ENCODE results near the gene SNRPN. TPM values are rescaled to one million over a fixed set of nuclear protein-coding genes. Genes with fewer than 3 reads are reported as not detected.

The SNRPN gene
- total RNA-seq, 1 experiment from 2014 or later: 900 TPM

DNA sequence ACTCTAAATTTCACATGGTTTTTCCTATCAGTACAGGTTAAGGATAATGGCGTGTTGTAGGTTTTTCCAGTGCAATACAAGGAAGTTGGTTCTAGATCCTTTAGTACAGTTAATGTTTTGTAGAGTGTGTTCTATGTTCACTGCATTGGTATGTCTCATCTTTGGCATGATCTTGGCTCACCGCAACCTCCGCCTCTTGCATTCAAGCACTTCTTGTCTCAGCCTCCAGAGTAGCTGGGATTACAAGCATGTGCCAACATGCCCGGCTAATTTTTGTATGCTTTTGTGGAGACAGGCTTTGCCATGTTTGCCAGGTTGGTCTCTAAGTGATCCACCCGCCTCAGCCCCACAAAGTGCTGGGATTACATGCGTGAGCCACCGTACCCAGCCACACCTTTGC is 30.4 kb downstream of the SNRPN start:
- Mint-ChIP-seq H3K27me3 (ENCODE audit: low read depth) (no peaks in the 10 kb centered on the region), H3K36me3 (ENCODE audit: insufficient read depth in 1 of 3, low read depth in 3 of 3) (peaks cover 49 to 92% (median 84%) of the 10 kb centered on the region in 3 experiments)

More for the DNA sequence above, 30.4 kb downstream of the SNRPN start:
- Histone ChIP-seq H2BK5ac (ENCODE audit: insufficient read length, low read length) (no peak overlapping the region), H3K4ac (ENCODE audit: low read depth, low read length) (no peak overlapping the region), H3T11ph (ENCODE audit: low read length) (no peak overlapping the region), H2BK12ac (ENCODE audit: insufficient read length, low read depth, low read length) (no peak overlapping the region), H3K9me3 (ENCODE audit: control insufficient read depth, low read depth, low read length) (peaks cover 11% of the 10 kb centered on the region), H3K18ac (ENCODE audit: insufficient read length, low read depth, low read length) (no peak overlapping the region), H4K5ac (ENCODE audit: insufficient read length, low read depth, low read length) (no peak overlapping the region), H3K56ac (ENCODE audit: insufficient read length, low read depth, low read length) (no peak overlapping the region), H3K27ac (ENCODE audit: insufficient read length, low read depth, low read length) (no peak overlapping the region), H2BK20ac (ENCODE audit: low read depth, low read length, poor library complexity, severe bottlenecking) (no peak overlapping the region), H4K8ac (replicated peaks; ENCODE audit: insufficient read length, low read depth, low read length) (no peak overlapping the region), H4K91ac (ENCODE audit: insufficient read length, low read depth, low read length) (no peak overlapping the region), H3K79me2 (ENCODE audit: insufficient read depth, low read length) (peaks cover 13% of the 10 kb centered on the region; the same call in 1 of the 2 replicates), H3K9ac (ENCODE audit: extremely low read depth, insufficient read length, low read length) (no peak overlapping the region), H3K4me2 (ENCODE audit: insufficient read depth, insufficient read length, low read length) (peak overlapping the region; percentile 9), H2AK5ac (ENCODE audit: insufficient read length, low read length) (no peak overlapping the region), H2BK120ac (ENCODE audit: low read depth, low read length, poor library complexity, severe bottlenecking) (no peak overlapping the region), H3K4me1 (ENCODE audit: insufficient read depth, low read length) (no peaks in the 10 kb centered on the region; the same call in 1 of the 2 replicates), H2BK15ac (ENCODE audit: low read depth, low read length) (no peak overlapping the region), H3K23ac (ENCODE audit: insufficient read length, low read depth, low read length) (no peak overlapping the region), H4K20me1 (ENCODE audit: control insufficient read depth, insufficient read depth, insufficient read length) (no peaks in the 10 kb centered on the region), H3K23me2 (ENCODE audit: insufficient read length, low read depth, low read length, poor library complexity, severe bottlenecking) (no peaks in the 10 kb centered on the region), H3K79me1 (ENCODE audit: insufficient read depth, low read depth, low read length, poor library complexity, severe bottlenecking) (no peaks in the 10 kb centered on the region), H2AFZ (ENCODE audit: low read length) (no peak overlapping the region), H3K27me3 (ENCODE audit: insufficient read depth, low read length) (no peaks in the 10 kb centered on the region), H3K14ac (ENCODE audit: insufficient read depth, low read length) (no peak overlapping the region)
- peaks cover 4 to 31% of the 10 kb centered on the region in 2 experiments; a peak in 3 of 4 replicates for H3K4me1 Mint-ChIP-seq
- no peak overlapping the region for H3K4me3 Mint-ChIP-seq
- H3K9me3 Mint-ChIP-seq: peaks cover 65 to 68% of the 10 kb centered on the region in 2 experiments
- peak overlapping the region in 2 of 3 experiments; percentile 31 to 93; a peak in 2 of 7 replicates for H3K27ac Mint-ChIP-seq
- no CpG with 5 or more reads among the region's 7 CpGs for WGBS (ENCODE audit: extremely low coverage, insufficient read length, low lambda C conversion rate)
- no peak for DNase-seq
- TF ChIP-seq, protein P1, sequence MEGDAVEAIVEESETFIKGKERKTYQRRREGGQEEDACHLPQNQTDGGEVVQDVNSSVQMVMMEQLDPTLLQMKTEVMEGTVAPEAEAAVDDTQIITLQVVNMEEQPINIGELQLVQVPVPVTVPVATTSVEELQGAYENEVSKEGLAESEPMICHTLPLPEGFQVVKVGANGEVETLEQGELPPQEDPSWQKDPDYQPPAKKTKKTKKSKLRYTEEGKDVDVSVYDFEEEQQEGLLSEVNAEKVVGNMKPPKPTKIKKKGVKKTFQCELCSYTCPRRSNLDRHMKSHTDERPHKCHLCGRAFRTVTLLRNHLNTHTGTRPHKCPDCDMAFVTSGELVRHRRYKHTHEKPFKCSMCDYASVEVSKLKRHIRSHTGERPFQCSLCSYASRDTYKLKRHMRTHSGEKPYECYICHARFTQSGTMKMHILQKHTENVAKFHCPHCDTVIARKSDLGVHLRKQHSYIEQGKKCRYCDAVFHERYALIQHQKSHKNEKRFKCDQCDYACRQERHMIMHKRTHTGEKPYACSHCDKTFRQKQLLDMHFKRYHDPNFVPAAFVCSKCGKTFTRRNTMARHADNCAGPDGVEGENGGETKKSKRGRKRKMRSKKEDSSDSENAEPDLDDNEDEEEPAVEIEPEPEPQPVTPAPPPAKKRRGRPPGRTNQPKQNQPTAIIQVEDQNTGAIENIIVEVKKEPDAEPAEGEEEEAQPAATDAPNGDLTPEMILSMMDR (conservative IDR thresholded peaks at IDR 0.05): no peak

Measured in H9 (cell line).